Fibroblast of lung (primary cell): ENCODE data around the gene ITIH3.

Experiments
- EZH2 ChIP-seq: IDR thresholded peaks from 2 replicates; pipeline ENCODE4 v1.5.1; 2012; ENCODE audit warnings: low read length, control low read depth, mild to moderate bottlenecking; ENCODE audit errors: missing control alignments
- TF ChIP-seq, protein P1 (sequence below), 2 donors: IDR thresholded peaks in 1 of 2; conservative IDR thresholded peaks in 1 of 2; 1 replicate in 1 of 2; 2 replicates in 1 of 2; pipeline ENCODE4 v1.5.1; 2011 to 2012; ENCODE audit warnings: low read length in 2 of 2, control low read depth in 1 of 2, inconsistent platforms in 1 of 2, low read depth in 1 of 2, mild to moderate bottlenecking in 1 of 2

DNA sequence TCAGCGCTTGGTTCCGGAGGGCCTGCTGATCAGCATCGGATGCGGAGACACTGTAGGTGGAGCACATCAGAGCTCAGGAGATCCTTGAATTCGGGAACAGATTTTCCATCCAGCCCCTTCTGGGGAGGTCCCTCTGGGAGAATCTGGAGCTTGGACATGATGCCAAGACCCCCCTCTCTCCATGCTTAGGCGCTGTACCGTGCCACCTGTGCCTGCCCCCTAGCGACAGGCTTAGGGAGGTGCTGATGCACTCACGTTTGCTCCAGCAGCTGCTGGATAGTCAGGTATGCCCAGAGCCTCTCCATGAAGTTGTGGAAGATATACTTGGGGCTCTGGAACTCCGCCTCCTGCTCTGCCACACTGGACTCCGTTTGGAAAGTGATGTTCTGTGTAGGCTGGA, 26.1 kb downstream of the ITIH3 start:
- no peak for TF ChIP-seq EZH2
- TF ChIP-seq, protein P1, sequence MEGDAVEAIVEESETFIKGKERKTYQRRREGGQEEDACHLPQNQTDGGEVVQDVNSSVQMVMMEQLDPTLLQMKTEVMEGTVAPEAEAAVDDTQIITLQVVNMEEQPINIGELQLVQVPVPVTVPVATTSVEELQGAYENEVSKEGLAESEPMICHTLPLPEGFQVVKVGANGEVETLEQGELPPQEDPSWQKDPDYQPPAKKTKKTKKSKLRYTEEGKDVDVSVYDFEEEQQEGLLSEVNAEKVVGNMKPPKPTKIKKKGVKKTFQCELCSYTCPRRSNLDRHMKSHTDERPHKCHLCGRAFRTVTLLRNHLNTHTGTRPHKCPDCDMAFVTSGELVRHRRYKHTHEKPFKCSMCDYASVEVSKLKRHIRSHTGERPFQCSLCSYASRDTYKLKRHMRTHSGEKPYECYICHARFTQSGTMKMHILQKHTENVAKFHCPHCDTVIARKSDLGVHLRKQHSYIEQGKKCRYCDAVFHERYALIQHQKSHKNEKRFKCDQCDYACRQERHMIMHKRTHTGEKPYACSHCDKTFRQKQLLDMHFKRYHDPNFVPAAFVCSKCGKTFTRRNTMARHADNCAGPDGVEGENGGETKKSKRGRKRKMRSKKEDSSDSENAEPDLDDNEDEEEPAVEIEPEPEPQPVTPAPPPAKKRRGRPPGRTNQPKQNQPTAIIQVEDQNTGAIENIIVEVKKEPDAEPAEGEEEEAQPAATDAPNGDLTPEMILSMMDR (conservative IDR thresholded peaks at IDR 0.05 in 1 of 2, IDR thresholded peaks at IDR 0.05 in 1 of 2; ENCODE audit: low read depth in 1 of 2, low read length in 2 of 2) = peak; percentile 48 to 64
